Activated CD4-positive, alpha-beta memory T cell treated with anti-CD3 and anti-CD28 coated beads, Interleukin-2, amount 10 ng/mL, durations not matched to agents 7 days and 5 days (primary cell): ENCODE results near the gene MEAK7. TPM values are rescaled to one million over a fixed set of nuclear protein-coding genes. Genes with fewer than 3 reads are reported as not detected.

Source experiments
- CTCF ChIA-PET: fragments of 350-600 bp; sonication (Branson Sonifier 250); formaldehyde crosslinking; loops from one replicate; lab custom pipeline; 2021; ENCODE audit warnings: antibody characterized with exemption, inconsistent platforms; lab: Charles Lee
- POLR2A ChIA-PET: fragments of 350-600 bp; sonication (Branson Sonifier 250); formaldehyde crosslinking; loops from one replicate; lab custom pipeline; 2021; ENCODE audit warnings: antibody characterized with exemption; lab: Charles Lee
- DNase-seq: peaks from one replicate; pipeline ENCODE4 v3.0.0-alpha.2; 2020
- H3K27ac Mint-ChIP-seq: one replicate; pipeline ENCODE4 v1.8.0; 2021; ENCODE audit warnings: mild to moderate bottlenecking, mixed read lengths
- H3K27me3 Mint-ChIP-seq: one replicate; pipeline ENCODE4 v1.8.0; 2021; ENCODE audit warnings: mixed read lengths
- H3K36me3 Mint-ChIP-seq: one replicate; pipeline ENCODE4 v1.8.0; 2021; ENCODE audit warnings: low read depth, mixed read lengths
- H3K4me1 Mint-ChIP-seq: one replicate; pipeline ENCODE4 v1.8.0; 2021; ENCODE audit warnings: mixed read lengths
- H3K4me3 Mint-ChIP-seq: one replicate; pipeline ENCODE4 v1.8.0; 2021; ENCODE audit warnings: mild to moderate bottlenecking, mixed read lengths
- H3K9me3 Mint-ChIP-seq: one replicate; pipeline ENCODE4 v1.8.0; 2021; ENCODE audit warnings: mixed read lengths
- total RNA-seq, 2 experiments: library from RNA; stranded (reverse); gene quantifications; one replicate each; pipeline ENCODE4 v1.2.3, GENCODE V29; 2021

MEAK7 gene
- total RNA-seq, 2 experiments from 2014 or later = 27.7 to 33.4 TPM

GRCh38 chr16:84482001-84482891 lies 22.2 kb downstream of the MEAK7 start:
- POLR2A ChIA-PET = no interaction called here
- Mint-ChIP-seq H3K36me3 (peaks cover 22% of the 10 kb centered on the region), H3K4me3 (no peak overlapping the region), H3K9me3 (no peaks in the 10 kb centered on the region), H3K27me3 (no peaks in the 10 kb centered on the region), H3K27ac (no peak overlapping the region), H3K4me1 (no peaks in the 10 kb centered on the region)
- no peak for DNase-seq
- CTCF ChIA-PET = interaction anchor here (1.2 to 2.2 kb wide), 3 partner anchors 12 to 206 kb away, joined by 3 to 8 read pairs (median 5); no protein-coding TSS in a partner anchor

GRCh38 chr16:84481051-84481735 lies 23.3 kb downstream of the MEAK7 start:
- Mint-ChIP-seq H3K4me1 (no peaks in the 10 kb centered on the region), H3K36me3 (peaks cover 22% of the 10 kb centered on the region), H3K9me3 (no peaks in the 10 kb centered on the region), H3K27me3 (no peaks in the 10 kb centered on the region), H3K27ac (no peak overlapping the region), H3K4me3 (no peak overlapping the region)
- no peak for DNase-seq
- POLR2A ChIA-PET = no interaction called here
- CTCF ChIA-PET = interaction anchor here (1.9 kb wide), 1 partner anchor 13 kb away, joined by 5 read pairs; no protein-coding TSS in a partner anchor

GRCh38 chr16:84479716-84480450 lies 24.6 kb downstream of the MEAK7 start:
- no peaks in the 10 kb centered on the region for H3K27me3 Mint-ChIP-seq
- H3K4me1 Mint-ChIP-seq = peaks cover 6% of the 10 kb centered on the region
- H3K9me3 Mint-ChIP-seq = no peaks in the 10 kb centered on the region
- POLR2A ChIA-PET = interaction anchor here (1.4 kb wide), 1 partner anchor 17 kb away, joined by 3 read pairs; no protein-coding TSS in a partner anchor
- H3K4me3 Mint-ChIP-seq = no peak overlapping the region
- DNase-seq = no peak
- CTCF ChIA-PET = no interaction called here
- H3K27ac Mint-ChIP-seq = no peak overlapping the region
- H3K36me3 Mint-ChIP-seq = peaks cover 27% of the 10 kb centered on the region

GRCh38 chr16:84478172-84478947 lies 26.1 kb downstream of the MEAK7 start:
- Mint-ChIP-seq H3K27me3 (no peaks in the 10 kb centered on the region), H3K4me1 (peaks cover 6% of the 10 kb centered on the region), H3K36me3 (peaks cover 37% of the 10 kb centered on the region), H3K9me3 (peaks cover 4% of the 10 kb centered on the region), H3K27ac (no peak overlapping the region), H3K4me3 (no peak overlapping the region)
- no peak for DNase-seq
- ChIA-PET CTCF (interaction anchor here (0.9 to 1.1 kb wide), 2 partner anchors 13 to 248 kb away, joined by 3 read pairs; no protein-coding TSS in a partner anchor), POLR2A (interaction anchor here (0.7 to 1.4 kb wide), 2 partner anchors 18 to 20 kb away, joined by 3 read pairs; no protein-coding TSS in a partner anchor)

- no peaks in the 10 kb centered on the region for H3K27me3 Mint-ChIP-seq
- no peak for DNase-seq
- POLR2A ChIA-PET = no interaction called here
- H3K9me3 Mint-ChIP-seq = peaks cover 9% of the 10 kb centered on the region
- peaks cover 6% of the 10 kb centered on the region for H3K4me1 Mint-ChIP-seq
- no peak overlapping the region for H3K27ac Mint-ChIP-seq
- H3K4me3 Mint-ChIP-seq = no peak overlapping the region
- CTCF ChIA-PET = no interaction called here
- peaks cover 41% of the 10 kb centered on the region for H3K36me3 Mint-ChIP-seq
Measured at GRCh38 chr16:84477661-84478060, 26.8 kb downstream of the MEAK7 start.

- Mint-ChIP-seq H3K27ac (no peak overlapping the region), H3K4me1 (peaks cover 6% of the 10 kb centered on the region), H3K9me3 (peaks cover 16% of the 10 kb centered on the region), H3K4me3 (no peak overlapping the region), H3K27me3 (no peaks in the 10 kb centered on the region), H3K36me3 (peaks cover 49% of the 10 kb centered on the region)
- CTCF ChIA-PET = no interaction called here
- POLR2A ChIA-PET = interaction anchor here (0.8 kb wide), 1 partner anchor 199 kb away, joined by 3 read pairs; no protein-coding TSS in a partner anchor
- DNase-seq = no peak
Measured at GRCh38 chr16:84476401-84476800, 28.1 kb downstream of the MEAK7 start.

GRCh38 chr16:84475643-84476240 lies 28.7 kb downstream of the MEAK7 start:
- Mint-ChIP-seq H3K27ac (no peak overlapping the region), H3K9me3 (peaks cover 16% of the 10 kb centered on the region), H3K36me3 (peaks cover 53% of the 10 kb centered on the region), H3K27me3 (no peaks in the 10 kb centered on the region), H3K4me1 (peaks cover 6% of the 10 kb centered on the region), H3K4me3 (no peak overlapping the region)
- CTCF ChIA-PET = no interaction called here
- POLR2A ChIA-PET = no interaction called here
- no peak for DNase-seq

GRCh38 chr16:84471966-84472365 lies 32.5 kb downstream of the MEAK7 start:
- H3K36me3 Mint-ChIP-seq = peaks cover 65% of the 10 kb centered on the region
- ChIA-PET POLR2A (no interaction called here), CTCF (no interaction called here)
- DNase-seq = no peak
- H3K4me3 Mint-ChIP-seq = no peak overlapping the region
- peaks cover 6% of the 10 kb centered on the region for H3K4me1 Mint-ChIP-seq
- H3K27ac Mint-ChIP-seq = no peak overlapping the region
- no peaks in the 10 kb centered on the region for H3K27me3 Mint-ChIP-seq
- H3K9me3 Mint-ChIP-seq = peaks cover 26% of the 10 kb centered on the region

GRCh38 chr16:84471316-84471715 lies 33.1 kb downstream of the MEAK7 start:
- ChIA-PET CTCF (no interaction called here), POLR2A (no interaction called here)
- no peak for DNase-seq
- H3K36me3 Mint-ChIP-seq = peaks cover 68% of the 10 kb centered on the region
- no peak overlapping the region for H3K27ac Mint-ChIP-seq
- H3K4me3 Mint-ChIP-seq = no peak overlapping the region
- peaks cover 6% of the 10 kb centered on the region for H3K4me1 Mint-ChIP-seq
- H3K9me3 Mint-ChIP-seq = peaks cover 31% of the 10 kb centered on the region
- no peaks in the 10 kb centered on the region for H3K27me3 Mint-ChIP-seq

- H3K27ac Mint-ChIP-seq = no peak overlapping the region
- no peak overlapping the region for H3K4me3 Mint-ChIP-seq
- no peak for DNase-seq
- H3K4me1 Mint-ChIP-seq = no peaks in the 10 kb centered on the region
- peaks cover 25% of the 10 kb centered on the region for H3K9me3 Mint-ChIP-seq
- ChIA-PET POLR2A (no interaction called here), CTCF (no interaction called here)
- H3K36me3 Mint-ChIP-seq = peaks cover 57% of the 10 kb centered on the region
- no peaks in the 10 kb centered on the region for H3K27me3 Mint-ChIP-seq
Measured at GRCh38 chr16:84467709-84468108, 36.8 kb downstream of the MEAK7 start.

GRCh38 chr16:84467256-84467655 lies 37.2 kb downstream of the MEAK7 start:
- H3K4me1 Mint-ChIP-seq = no peaks in the 10 kb centered on the region
- no peak overlapping the region for H3K27ac Mint-ChIP-seq
- DNase-seq = no peak
- no peaks in the 10 kb centered on the region for H3K27me3 Mint-ChIP-seq
- ChIA-PET POLR2A (no interaction called here), CTCF (no interaction called here)
- no peak overlapping the region for H3K4me3 Mint-ChIP-seq
- H3K9me3 Mint-ChIP-seq = peaks cover 23% of the 10 kb centered on the region
- H3K36me3 Mint-ChIP-seq = peaks cover 55% of the 10 kb centered on the region

GRCh38 chr16:84466692-84467091 lies 37.8 kb downstream of the MEAK7 start:
- no peaks in the 10 kb centered on the region for H3K27me3 Mint-ChIP-seq
- peaks cover 51% of the 10 kb centered on the region for H3K36me3 Mint-ChIP-seq
- peaks cover 18% of the 10 kb centered on the region for H3K9me3 Mint-ChIP-seq
- H3K4me1 Mint-ChIP-seq = peaks cover 1% of the 10 kb centered on the region
- ChIA-PET CTCF (no interaction called here), POLR2A (no interaction called here)
- no peak overlapping the region for H3K4me3 Mint-ChIP-seq
- no peak overlapping the region for H3K27ac Mint-ChIP-seq
- DNase-seq = no peak
